CD4-positive, alpha-beta T cell treated with Interleukin-12 subunit alpha and Interleukin-12 subunit beta, for 1 hour (primary cell): ENCODE data around the gene C12orf56.
"Not testable (repeated sequence)": the region's sequence is repeated elsewhere in the genome, so short reads cannot be mapped to it uniquely, and the experiment has no call there.

ENCODE experiments used
- DNase-seq: peaks from one replicate; pipeline ENCODE4 v3.0.0-alpha.2; 2020

C12orf56 gene

DNA sequence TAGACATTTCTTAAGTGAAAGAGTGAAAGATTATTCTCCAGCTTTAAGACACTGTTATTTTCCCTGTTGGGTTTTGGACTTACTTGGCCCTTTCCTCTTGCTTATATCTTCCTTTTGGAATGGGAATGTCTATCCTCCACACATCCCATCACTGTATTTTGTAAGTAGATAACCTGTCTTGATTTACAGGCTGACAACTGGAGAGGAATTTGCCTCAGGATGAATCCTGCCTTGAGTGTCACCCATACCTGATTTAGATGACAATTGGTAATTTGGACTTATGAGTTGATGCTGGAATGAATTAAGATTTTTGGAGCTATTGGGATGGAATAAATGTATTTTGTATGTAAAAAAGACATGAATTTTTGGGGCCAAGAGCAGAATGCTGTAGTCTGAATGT, 94.3 kb downstream of the C12orf56 start:
- no peak for DNase-seq

DNA sequence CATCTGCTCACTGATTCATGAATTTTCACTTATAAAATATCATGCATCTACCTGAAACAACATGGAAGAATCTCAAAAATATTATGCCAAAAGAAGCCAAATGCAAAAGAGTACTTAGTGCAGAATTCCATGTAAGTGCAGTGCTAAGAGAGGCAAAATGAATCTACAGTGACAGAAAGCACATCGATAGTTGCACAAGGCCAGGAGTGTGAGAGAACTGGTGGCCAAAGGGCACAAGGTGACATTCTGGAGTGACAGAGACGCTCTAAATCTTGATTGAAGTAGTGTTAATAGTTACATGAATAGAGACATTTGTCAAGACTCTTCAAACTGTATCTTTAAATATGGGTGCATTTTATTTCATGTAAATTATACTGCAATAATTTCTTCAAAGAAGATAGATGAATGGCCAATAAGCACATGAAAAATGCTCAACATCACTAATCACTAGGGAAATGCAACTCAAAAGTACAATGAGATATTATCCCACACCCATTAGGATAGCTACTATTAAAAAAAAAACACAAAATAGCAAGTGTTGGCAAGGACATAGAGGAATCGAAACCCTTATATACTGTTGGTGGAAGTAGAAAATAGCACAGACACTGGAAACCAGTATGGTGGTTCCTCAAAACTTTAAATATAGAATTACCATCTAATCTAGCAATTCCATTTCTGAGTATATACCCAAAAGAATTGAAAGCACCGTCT, 96.7 kb downstream of the C12orf56 start:
- DNase-seq: no peak

DNA sequence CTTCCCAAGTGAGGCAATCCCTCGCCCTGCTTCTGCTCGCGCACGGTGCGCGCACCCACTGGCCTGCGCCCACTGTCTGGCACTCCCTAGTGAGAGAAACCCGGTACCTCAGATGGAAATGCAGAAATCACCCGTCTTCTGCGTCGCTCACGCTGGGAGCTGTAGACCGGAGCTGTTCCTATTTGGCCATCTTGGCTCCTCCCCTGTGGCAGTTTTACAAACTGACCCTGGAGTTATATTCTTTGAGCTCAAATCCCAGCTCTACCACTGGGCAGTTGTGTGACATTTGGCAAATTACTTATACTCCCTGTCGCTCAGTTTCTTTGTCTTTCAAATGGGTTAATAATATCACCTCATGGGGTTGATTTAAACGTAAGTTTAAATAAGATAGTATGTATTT, 97.4 kb downstream of the C12orf56 start:
- DNase-seq: not testable (repeated sequence)

DNA sequence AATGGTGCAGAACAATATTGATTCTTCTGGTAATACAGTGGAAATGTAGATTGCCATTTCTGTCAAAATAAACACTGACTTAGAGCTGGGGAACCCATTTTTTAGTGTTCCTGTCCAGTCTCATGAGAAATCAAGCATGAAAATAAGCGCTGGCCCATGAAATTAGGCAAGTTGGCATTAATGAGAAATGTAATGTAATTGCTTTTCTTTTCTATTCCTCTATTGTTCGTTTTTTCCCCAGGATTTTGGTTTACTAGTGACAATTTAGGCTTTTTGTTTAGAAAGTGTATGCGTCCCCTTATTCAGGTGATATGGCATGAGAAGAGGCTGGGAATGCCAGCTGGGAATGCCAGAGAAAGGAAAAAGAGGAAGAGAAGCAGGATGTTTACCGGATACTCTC, 104.0 kb downstream of the C12orf56 start:
- no peak for DNase-seq

DNA sequence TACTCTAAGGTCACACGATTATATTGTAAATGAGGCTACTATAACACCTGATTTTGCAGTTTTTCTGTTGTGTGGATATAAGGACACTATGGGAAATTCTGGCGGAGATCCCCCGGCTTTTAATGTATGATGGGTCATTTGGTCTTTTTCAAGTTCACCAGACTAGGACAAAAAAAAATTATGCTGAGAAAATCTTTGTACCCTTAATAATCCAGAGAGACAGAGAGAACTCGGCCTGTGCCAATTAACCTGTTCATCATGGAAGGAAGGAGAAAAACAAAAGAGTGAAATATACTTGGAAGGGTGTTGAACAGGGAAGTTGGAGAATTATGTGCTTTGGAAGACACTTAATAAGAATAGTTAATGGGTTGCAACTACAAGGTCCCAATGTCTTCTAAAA, 106.3 kb downstream of the C12orf56 start:
- no peak for DNase-seq

DNA sequence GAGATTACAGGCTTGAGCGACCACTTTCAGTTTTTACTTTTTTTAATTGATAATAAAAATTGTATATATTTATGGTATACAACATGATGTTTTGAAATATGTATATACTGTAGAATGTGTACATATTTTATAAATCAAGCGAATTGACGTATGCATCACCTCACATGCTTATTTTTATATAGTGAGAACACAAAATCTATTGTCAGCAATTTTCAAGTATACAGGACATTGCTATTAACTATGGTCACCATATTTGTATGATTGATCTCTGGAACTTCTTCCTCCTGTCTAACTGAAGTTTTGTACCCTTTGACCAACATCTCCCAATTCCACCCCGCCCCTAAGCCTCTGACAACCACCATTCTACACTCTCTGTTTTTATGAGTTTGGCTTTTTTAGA, 112.1 kb downstream of the C12orf56 start:
- no peak for DNase-seq

DNA sequence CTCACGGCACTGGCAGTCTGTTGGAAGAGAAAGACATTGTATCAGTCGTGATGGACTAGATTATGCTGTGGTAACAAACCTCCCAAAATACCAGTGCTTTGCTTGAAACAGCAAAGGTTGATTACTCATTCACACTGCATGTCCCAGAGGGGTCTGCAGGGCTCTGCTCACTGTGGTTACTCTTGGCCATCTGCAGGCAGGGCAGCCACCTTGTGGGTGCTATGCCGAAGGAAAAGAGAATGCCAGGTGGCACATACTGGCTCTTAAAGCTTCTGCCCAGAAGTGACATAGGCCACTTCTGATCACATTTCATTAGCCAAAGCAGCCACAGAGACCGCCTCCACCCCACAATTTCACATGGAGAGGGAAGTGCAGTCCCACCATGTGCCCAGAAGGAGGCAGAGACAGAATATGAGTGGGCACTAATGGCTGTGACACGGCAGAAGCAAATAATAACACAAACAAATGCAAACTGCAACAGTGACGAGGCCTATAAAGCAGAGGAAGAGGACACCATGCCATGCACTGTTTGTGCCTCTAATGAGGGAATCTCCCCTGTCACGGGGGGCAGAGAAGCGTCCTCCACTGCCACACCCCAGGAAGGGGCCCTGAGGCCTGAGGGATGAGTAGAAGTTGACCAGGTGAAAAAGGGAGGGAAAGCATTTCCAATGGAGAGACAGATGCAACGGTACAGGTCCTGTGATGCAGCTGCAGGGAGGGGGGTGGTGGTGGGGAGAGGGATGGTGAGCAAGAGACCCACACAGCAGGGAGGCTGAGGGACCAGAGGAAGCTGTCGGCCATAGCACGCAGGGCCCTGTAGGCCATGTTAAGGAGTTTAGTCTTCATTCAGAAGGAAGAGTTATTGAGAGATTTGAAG, 116.8 kb downstream of the C12orf56 start:
- peak; percentile 15 for DNase-seq

DNA sequence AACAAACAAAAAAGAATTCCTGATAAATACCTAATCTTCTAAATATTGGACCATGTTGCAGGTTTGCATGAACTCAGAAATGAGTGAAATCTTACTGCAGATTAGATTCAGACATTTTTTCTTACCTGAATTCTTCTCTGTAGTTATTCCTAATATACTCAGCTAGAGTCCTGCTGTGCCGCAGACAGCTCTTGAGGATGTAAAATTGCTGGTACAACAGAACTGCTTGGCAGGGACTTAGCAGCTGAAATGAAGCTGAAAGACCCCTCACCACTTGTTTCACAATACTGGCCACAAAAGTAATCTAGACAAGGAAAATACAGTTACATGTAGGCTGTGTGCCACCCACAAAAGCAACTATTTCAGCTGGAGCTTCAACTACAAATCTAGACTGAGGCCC, 120.1 kb downstream of the C12orf56 start:
- no peak for DNase-seq

DNA sequence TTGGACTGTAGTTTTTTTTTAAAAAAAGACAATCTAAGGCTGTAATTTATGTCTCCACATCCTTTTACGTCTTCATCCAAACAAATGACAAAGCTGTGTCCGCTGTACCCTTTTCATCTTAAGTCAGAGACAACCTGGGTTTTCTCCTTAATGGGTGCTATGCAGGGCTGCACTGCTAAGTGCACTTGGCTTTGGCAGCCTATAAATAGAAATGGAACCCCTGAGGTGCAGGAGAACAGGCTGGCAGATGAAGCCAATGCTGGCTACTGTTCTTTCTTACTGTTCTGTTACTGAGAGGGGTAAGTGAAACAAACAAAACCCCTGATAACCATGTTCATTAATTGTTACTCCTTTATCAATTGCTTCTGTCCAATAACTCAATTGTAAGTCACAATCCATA, 121.4 kb downstream of the C12orf56 start:
- DNase-seq: no peak

DNA sequence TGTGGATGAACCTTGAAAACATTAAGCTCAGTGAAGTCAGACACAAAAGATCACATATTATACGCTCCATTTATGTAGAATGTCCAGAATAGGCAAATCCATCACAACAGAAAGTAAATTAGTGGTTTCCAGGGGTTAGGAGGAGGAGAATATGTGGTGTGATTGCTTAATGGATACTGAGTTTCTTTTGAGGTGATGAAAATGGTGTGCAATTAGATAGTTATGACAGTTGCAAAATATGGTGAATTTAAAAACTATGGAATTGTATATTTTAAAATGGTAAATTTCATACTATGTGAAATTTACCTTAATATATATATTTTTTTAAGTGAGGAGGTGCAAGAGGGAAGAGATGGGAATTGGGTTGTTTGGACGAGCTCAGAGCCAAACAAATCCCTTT, 122.1 kb downstream of the C12orf56 start:
- no peak for DNase-seq

DNA sequence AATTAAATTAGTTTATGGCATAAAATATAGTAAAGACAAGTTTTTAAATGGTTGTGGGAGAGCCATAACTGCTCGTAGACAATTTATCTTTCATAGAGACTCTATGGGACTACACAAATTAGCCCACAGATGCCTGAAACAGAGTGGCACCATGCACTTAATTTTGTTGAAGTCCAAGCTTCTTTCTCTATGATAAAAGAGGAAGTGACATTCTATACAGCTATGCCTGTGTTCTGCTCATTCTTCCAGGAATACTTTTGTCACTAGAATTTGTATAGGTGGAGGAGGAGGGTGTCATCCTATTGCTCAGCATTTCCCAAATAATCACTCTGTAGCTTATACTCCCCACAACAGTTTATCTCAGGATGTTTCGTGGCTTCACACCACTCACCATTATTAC, 124.7 kb downstream of the C12orf56 start:
- DNase-seq: no peak

DNA sequence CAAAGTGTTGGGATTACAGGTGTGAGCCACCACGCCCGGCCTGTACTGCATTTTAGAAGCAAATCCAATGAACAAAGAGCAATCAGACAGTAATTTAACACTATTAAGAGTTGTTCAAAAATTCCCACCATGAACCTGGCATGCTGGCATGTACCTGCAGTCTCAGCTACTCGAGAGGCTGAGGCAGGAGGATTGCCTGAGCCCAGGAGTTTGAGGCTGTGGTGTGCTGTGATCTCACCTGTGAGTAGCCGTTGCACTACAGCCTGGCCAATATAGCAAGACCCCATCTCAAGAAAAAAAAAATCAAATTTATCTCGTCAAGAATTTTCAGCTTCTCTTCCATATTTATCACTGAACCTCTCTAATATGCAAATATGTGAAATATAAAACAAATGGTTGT, 128.7 kb downstream of the C12orf56 start:
- no peak for DNase-seq

DNA sequence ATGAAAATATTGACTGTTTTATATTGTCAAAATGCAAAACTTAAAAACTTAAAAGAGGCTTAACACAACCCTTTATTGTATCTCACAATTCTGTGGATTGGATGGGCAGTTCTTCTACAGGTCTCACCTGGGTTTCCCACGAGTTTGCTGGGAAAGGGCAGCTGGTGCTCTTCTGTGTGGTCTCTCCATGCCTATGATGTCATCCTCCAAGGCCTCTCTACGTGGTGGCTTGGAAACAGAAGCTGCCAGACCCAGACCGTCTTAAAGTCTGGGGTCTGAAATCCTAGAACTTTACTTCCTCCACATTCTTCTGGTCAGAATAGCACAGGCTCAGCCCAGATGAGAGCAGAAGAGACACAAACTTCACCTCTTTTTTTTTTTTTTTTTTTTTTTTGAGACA, 132.0 kb downstream of the C12orf56 start:
- DNase-seq: no peak

DNA sequence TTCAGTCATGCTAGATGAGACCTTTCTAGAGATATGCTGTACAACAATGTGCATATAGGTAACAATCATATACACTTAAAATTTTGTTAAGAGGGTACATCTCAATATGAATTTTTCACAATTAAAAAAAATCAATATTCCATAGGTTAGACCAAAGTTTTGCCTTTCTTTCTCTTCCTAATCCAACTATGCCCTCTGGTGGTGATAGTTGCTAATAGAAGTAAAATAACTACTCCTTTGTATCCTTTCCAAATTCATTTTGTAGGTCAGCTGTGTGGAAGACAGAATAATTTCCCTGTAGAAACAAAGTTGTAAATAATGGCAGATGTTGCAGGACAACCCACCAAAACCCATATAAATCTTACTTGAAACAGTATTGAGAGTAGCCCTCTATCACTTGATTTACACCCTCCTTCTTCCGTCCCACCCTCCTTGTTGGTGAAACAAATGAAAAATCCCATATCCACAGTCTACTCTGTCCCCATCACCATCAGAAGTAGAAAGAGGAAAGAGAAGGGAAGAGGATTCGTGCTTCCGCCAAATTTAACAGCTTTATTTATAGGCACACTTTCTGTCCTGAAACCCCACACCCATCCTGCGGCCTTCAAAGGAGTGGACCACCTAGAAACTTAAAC, 134.3 kb downstream of the C12orf56 start:
- DNase-seq: peak; percentile 65

DNA sequence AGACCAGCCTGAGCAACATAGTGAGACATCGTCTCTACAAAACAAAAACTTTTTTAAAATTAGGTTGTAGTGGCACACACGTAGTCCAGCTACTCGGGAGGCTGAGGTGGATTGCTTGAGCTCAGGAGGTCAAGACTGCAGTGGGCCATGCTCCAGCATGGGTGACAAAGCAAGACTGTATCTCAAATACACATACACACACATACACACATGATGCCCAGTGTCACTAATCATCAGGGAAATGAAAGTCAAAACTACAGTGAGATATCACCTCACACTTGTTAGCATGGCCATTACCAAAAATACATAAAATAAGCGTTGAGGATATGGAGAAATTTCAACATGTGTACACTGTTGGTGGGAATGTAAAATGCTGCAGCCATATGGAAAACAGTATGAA, 135.3 kb downstream of the C12orf56 start:
- no peak for DNase-seq

DNA sequence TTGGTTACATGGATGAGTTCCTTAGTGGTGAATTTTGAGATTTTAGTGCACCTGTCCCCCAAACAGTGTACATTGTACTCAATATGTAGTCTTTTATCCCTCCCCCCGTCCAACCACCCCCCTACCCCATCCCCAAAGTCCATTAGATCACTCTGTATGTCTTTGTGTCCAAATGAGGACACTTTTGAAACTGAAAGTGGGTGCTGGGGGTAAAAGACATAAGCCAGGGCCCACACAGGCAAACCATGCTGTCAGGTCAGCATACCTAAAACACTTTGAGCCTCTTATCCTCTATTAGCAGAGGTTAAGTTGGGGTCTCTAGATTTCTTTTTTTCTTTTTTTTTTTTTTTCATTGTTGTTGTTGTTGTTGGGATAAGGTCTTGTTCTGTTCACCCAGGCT, 137.2 kb downstream of the C12orf56 start:
- DNase-seq: no peak

DNA sequence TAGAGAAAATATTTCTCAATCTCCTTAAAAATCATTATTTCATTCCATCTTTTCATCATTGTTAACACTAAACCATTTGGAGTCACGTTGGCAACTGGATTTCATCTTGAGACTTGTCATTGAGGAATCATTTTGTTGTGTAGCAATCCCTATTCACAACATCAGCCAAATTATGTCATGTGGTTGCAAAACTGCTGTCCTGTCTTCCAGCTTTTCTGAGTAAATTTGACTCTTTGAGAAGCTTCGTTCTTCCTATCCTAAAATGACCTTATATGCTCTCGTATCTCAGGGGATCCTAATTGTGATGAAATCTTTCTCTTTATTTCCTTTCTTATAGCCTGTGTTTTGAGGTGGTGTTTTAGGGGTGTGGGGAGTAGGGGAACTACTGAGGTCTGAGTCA, 137.9 kb downstream of the C12orf56 start:
- DNase-seq: no peak

DNA sequence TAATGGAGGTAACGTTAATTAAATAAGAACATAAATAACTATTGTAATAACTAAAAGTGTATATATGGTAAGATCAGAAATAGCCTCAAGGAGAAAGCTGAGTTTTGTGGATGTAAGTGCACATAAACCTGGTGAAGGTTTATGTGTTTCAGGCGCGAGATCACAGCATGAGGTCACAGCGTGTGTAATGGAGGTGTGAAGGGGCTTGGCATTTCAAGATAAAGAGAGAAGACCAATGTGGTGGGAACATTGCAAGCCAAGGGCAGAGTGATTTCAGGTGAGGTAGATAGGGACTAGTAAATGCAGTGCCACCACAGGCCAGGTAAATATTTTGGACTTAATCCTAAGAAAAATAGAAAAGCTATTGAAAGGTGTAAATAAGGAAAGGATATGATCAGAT, 146.7 kb downstream of the C12orf56 start:
- no peak for DNase-seq

DNA sequence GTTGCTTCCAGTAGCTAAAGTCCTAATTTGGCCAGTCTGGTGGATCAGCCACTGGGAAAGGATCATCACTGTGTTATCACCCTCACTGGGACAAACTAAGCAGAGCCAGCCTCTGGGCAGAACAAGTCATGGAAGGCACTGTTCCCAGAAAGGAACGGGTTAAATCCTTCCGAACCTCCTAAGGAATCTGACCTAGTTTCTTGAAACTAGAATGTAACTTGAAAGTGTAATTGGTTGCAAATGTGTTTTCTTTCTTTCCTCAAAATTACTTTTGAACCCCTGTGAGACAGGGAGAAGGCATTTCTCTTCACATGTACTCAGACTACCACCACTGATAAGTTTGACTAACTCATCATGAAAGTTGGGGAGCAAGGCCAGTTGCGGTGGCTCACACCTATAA, 149.8 kb downstream of the C12orf56 start:
- no peak for DNase-seq

DNA sequence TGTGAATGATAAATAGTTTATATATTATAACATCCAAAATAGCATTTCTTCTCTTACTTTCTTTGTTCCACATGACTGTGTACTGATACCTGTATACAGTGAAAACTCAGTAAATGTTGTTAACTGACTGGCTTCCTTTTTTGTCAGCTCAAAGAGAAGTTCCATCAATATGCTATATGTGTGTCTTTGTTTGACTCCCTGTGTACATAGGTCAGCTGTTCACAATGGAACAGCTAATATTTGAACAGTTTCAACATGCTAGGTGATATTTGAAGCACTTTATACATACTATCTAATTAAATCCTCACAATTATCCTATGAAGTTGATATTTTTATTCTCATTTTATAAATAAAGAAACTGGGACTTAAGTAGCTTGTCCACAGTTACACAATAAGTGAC, 153.2 kb downstream of the C12orf56 start:
- no peak for DNase-seq

DNA sequence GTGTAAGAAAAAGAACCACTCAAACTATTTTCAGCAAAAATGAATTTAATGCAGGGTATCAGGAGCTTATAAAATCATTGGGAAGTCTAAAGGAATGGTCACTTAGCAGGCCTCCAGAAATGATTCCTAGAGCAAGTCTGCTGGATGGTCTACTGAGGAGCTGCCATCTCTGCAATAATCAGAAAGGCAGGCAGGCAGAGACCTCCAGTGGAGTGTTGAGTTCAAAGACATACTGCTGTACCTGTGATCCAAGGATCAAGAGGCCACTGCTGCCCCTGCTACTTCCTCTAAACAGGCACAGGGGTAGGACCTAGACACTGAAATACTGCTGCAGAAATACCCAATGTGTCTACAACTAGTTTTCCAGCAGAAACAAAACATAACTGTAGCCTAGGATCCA, 154.0 kb downstream of the C12orf56 start:
- DNase-seq: no peak

DNA sequence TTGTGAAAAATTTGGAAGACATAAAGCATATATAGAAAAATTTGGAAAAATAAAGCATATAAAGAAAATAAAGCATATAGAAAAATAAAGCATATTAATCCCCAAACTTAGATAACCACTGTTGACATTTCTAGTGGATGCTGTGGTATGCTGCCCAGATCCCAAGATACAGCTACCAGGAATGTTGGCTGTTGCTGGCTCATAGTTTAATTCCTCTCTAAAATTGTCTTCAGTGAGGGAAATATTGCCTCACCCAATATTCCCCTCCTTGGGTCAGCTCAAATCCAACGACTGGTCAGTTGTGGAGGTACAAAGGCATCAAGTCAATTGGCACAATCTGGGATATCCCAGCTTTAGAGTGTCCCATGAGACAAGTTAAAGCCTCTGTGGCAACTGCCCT, 158.4 kb downstream of the C12orf56 start:
- no peak for DNase-seq

DNA sequence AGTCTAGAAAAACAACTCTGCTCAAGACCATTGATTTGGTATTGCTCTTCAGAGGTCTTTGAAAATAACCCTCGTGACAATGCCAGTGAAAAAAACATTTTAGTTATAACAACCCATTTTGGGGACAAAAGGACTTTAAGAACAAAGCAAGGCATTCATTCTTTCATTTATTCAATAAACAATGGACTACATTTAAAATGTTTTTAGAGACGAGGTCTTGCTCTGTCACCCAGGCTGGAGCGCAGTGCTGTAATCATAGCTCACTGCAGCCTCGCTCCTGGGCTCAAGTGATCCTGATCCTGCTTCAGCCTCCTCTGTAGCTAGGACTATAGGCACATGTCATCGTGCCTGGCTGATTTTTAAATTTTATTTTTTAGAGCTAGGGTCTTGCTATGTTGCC, 160.8 kb downstream of the C12orf56 start:
- DNase-seq: no peak

DNA sequence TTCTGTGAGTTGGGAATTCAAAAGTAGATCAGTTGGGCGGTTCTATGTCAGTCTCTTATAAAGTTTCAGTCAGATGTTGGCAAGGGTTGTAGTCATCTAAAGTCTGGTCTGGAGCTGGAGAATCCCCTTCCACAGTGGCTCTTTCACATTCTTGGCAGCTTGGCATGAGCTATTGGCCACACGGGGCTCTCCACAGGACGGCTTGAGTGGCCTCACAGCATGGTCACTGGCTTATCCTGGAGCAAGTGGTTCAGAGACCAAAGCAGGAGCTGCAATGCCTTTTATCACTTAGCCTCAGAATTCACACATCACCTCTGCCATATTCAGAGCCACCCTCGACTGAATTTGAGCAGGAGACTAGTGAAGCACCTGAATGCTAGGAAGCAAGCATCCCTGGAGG, 161.3 kb downstream of the C12orf56 start:
- no peak for DNase-seq
